Neutrophil (primary cell): ENCODE data around the gene ONECUT3.

Experiments used
- H3K27ac ChIP-seq: fragments of 200-600 bp; sonication (generic); 2 replicates; pipeline ENCODE4 v1.5.1; 2016; ENCODE audit warnings: mild to moderate bottlenecking, moderate library complexity
- H3K27me3 ChIP-seq: fragments of 200-600 bp; sonication (generic); 2 replicates; pipeline ENCODE4 v1.6.0; 2016; ENCODE audit warnings: mild to moderate bottlenecking
- H3K36me3 ChIP-seq: fragments of 200-600 bp; sonication (generic); 2 replicates; pipeline ENCODE4 v1.5.1; 2017
- H3K4me1 ChIP-seq, 2 experiments: fragments of 200-600 bp in 1 of 2; sonication (generic) in 1 of 2; 1 replicate in 1 of 2; 2 replicates in 1 of 2; pipeline versions ENCODE4 v1.5.1 to v1.6.1; 2013 to 2016; ENCODE audit warnings: low read depth in 1 of 2, low read length in 1 of 2, mild to moderate bottlenecking in 1 of 2, moderate library complexity in 1 of 2; ENCODE audit not compliant: control insufficient read depth in 1 of 2, insufficient read depth in 1 of 2
- H3K4me3 ChIP-seq, 2 experiments: fragments of 200-600 bp in 1 of 2; sonication (generic) in 1 of 2; 1 replicate in 1 of 2; 2 replicates in 1 of 2; pipeline ENCODE4 v1.5.1; 2013 to 2016; ENCODE audit warnings: low read depth in 1 of 2, low read length in 1 of 2, mild to moderate bottlenecking in 1 of 2, moderate library complexity in 1 of 2
- H3K9me3 ChIP-seq: fragments of 200-600 bp; sonication (generic); 2 replicates; pipeline ENCODE4 v1.5.1; 2016
- CTCF ChIP-seq: fragments of 200-600 bp; sonication (generic); IDR thresholded peaks from 2 replicates; pipeline ENCODE4 v1.5.1; 2016; ENCODE audit warnings: antibody characterized with exemption

ONECUT3 gene

GRCh38 chr19:1811942-1812425, 58.7 kb downstream of the ONECUT3 start, which contains the start of gene ATP8B3:
Gene ATP8B3, minus strand, starts transcription at chr19:1812276. Its CDS starts 540 bp downstream, at chr19:1811736.
- TF ChIP-seq CTCF: peak; percentile 36
- Histone ChIP-seq H3K27me3 (no peaks in the 10 kb centered on the region), H3K9me3 (no peaks in the 10 kb centered on the region), H3K4me3 (peak within 1 kb of the TSS; percentile 84 to 90), H3K36me3 (peaks cover 38% of the 10 kb centered on the region), H3K4me1 (peaks cover 16 to 18% of the 10 kb centered on the region in 2 experiments), H3K27ac (peak within 1 kb of the TSS; percentile 89)

GRCh38 chr19:1812426-1813191, 59.3 kb downstream of the ONECUT3 start:
- TF ChIP-seq CTCF: peak; percentile 18
- Histone ChIP-seq H3K4me3 (peak overlapping the region; percentile 84 to 90), H3K27me3 (no peaks in the 10 kb centered on the region), H3K4me1 (peaks cover 16 to 18% of the 10 kb centered on the region in 2 experiments), H3K27ac (peak overlapping the region; percentile 89), H3K36me3 (peaks cover 38% of the 10 kb centered on the region), H3K9me3 (no peaks in the 10 kb centered on the region)

GRCh38 chr19:1813192-1814182, 60.2 kb downstream of the ONECUT3 start:
- no peak for TF ChIP-seq CTCF
- peaks cover 16 to 18% of the 10 kb centered on the region in 2 experiments for H3K4me1 ChIP-seq
- peak overlapping the region; percentile 89 for H3K27ac ChIP-seq
- peaks cover 41% of the 10 kb centered on the region for H3K36me3 ChIP-seq
- H3K9me3 ChIP-seq: no peaks in the 10 kb centered on the region
- H3K27me3 ChIP-seq: no peaks in the 10 kb centered on the region
- H3K4me3 ChIP-seq: peak overlapping the region; percentile 84 to 90

GRCh38 chr19:1814391-1814790, 61.1 kb downstream of the ONECUT3 start:
- TF ChIP-seq CTCF: no peak
- H3K27ac ChIP-seq: no peak overlapping the region
- H3K4me3 ChIP-seq: no peak overlapping the region
- no peaks in the 10 kb centered on the region for H3K9me3 ChIP-seq
- no peaks in the 10 kb centered on the region for H3K27me3 ChIP-seq
- H3K4me1 ChIP-seq: peaks cover 16 to 18% of the 10 kb centered on the region in 2 experiments
- peaks cover 50% of the 10 kb centered on the region for H3K36me3 ChIP-seq

GRCh38 chr19:1814833-1815604, 61.7 kb downstream of the ONECUT3 start:
- no peak for TF ChIP-seq CTCF
- no peaks in the 10 kb centered on the region for H3K27me3 ChIP-seq
- H3K9me3 ChIP-seq: no peaks in the 10 kb centered on the region
- H3K36me3 ChIP-seq: peaks cover 56% of the 10 kb centered on the region
- peaks cover 16 to 18% of the 10 kb centered on the region in 2 experiments for H3K4me1 ChIP-seq
- H3K4me3 ChIP-seq: no peak overlapping the region
- H3K27ac ChIP-seq: no peak overlapping the region
